Dendritic cell treated with granulocyte-macrophage colony-stimulating factor and Interleukin-4, amounts not matched to agents 40 ng/mL and 50 ng/mL, for 4 days (primary cell): Measurements from ENCODE around the gene SMARCAD1.

ENCODE experiments used
- H3K27ac Mint-ChIP-seq: one replicate; pipeline ENCODE4 v1.8.0; 2022; ENCODE audit warnings: mild to moderate bottlenecking, mixed read lengths
- H3K27me3 Mint-ChIP-seq: one replicate; pipeline ENCODE4 v1.8.0; 2022; ENCODE audit warnings: mild to moderate bottlenecking, mixed read lengths
- H3K36me3 Mint-ChIP-seq: one replicate; pipeline ENCODE4 v1.8.0; 2022; ENCODE audit warnings: low read depth, mixed read lengths
- H3K4me1 Mint-ChIP-seq: one replicate; pipeline ENCODE4 v1.8.0; 2022; ENCODE audit warnings: low read depth, mixed read lengths
- H3K4me3 Mint-ChIP-seq: one replicate; pipeline ENCODE4 v1.8.0; 2022; ENCODE audit warnings: mild to moderate bottlenecking, moderate library complexity, mixed read lengths
- H3K9me3 Mint-ChIP-seq: one replicate; pipeline ENCODE4 v1.8.0; 2022; ENCODE audit warnings: mixed read lengths
- intact Hi-C: fragments of 100-400 bp; cut with micrococcal nuclease; formaldehyde crosslinking; loops from one replicate; pipeline ENCODE4 v1.15.0; 2022

SMARCAD1 gene

GRCh38 chr4:94244829-94245185, 37.1 kb downstream of the SMARCAD1 start:
- Mint-ChIP-seq H3K27me3 (no peaks in the 10 kb centered on the region), H3K36me3 (peaks cover 85% of the 10 kb centered on the region), H3K27ac (no peak overlapping the region), H3K4me1 (no peaks in the 10 kb centered on the region), H3K9me3 (no peaks in the 10 kb centered on the region), H3K4me3 (no peak overlapping the region)
- intact Hi-C loops: no loop called here

GRCh38 chr4:94251094-94251493, 43.4 kb downstream of the SMARCAD1 start:
- no peaks in the 10 kb centered on the region for H3K9me3 Mint-ChIP-seq
- intact Hi-C loops: no loop called here
- no peak overlapping the region for H3K27ac Mint-ChIP-seq
- H3K4me1 Mint-ChIP-seq: no peaks in the 10 kb centered on the region
- no peak overlapping the region for H3K4me3 Mint-ChIP-seq
- H3K36me3 Mint-ChIP-seq: peaks cover 59% of the 10 kb centered on the region
- H3K27me3 Mint-ChIP-seq: no peaks in the 10 kb centered on the region

- Mint-ChIP-seq H3K27me3 (no peaks in the 10 kb centered on the region), H3K27ac (no peak overlapping the region), H3K4me3 (no peak overlapping the region), H3K4me1 (no peaks in the 10 kb centered on the region), H3K36me3 (peaks cover 54% of the 10 kb centered on the region), H3K9me3 (no peaks in the 10 kb centered on the region)
- intact Hi-C loops: no loop called here
Observed at GRCh38 chr4:94253036-94253435, 45.4 kb downstream of the SMARCAD1 start.

- Mint-ChIP-seq H3K27me3 (no peaks in the 10 kb centered on the region), H3K9me3 (no peaks in the 10 kb centered on the region), H3K36me3 (peaks cover 45% of the 10 kb centered on the region), H3K27ac (no peak overlapping the region), H3K4me1 (no peaks in the 10 kb centered on the region), H3K4me3 (no peak overlapping the region)
- intact Hi-C loops: loop anchor here (5.0 kb wide), 1 partner anchor 464 kb away; no protein-coding TSS in a partner anchor
Observed at GRCh38 chr4:94256144-94256783, 48.6 kb downstream of the SMARCAD1 start.

DNA sequence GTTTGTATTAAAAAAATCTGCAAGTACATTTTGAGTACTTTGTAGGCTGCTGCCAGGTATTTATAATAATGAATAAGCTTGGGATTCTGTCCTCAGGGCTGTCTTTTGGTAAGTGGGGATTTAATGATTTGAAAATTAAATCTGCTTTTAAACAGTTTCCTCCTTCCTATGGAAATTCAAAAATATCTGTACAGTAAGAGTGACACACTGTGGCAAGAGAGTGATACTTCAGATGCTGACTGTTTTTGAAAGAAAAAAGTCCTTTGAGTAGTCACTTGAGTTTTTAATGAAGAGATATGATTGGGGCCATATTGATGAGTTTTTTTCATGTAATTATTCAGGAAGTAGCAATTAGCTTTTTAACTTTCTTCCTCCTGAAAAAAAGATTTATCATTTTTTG, 49.2 kb downstream of the SMARCAD1 start:
- intact Hi-C loops: loop anchor here (5.0 kb wide), 1 partner anchor 465 kb away; no protein-coding TSS in a partner anchor
- no peak overlapping the region for H3K27ac Mint-ChIP-seq
- peaks cover 47% of the 10 kb centered on the region for H3K36me3 Mint-ChIP-seq
- no peak overlapping the region for H3K4me3 Mint-ChIP-seq
- H3K9me3 Mint-ChIP-seq: no peaks in the 10 kb centered on the region
- H3K27me3 Mint-ChIP-seq: no peaks in the 10 kb centered on the region
- no peaks in the 10 kb centered on the region for H3K4me1 Mint-ChIP-seq

DNA sequence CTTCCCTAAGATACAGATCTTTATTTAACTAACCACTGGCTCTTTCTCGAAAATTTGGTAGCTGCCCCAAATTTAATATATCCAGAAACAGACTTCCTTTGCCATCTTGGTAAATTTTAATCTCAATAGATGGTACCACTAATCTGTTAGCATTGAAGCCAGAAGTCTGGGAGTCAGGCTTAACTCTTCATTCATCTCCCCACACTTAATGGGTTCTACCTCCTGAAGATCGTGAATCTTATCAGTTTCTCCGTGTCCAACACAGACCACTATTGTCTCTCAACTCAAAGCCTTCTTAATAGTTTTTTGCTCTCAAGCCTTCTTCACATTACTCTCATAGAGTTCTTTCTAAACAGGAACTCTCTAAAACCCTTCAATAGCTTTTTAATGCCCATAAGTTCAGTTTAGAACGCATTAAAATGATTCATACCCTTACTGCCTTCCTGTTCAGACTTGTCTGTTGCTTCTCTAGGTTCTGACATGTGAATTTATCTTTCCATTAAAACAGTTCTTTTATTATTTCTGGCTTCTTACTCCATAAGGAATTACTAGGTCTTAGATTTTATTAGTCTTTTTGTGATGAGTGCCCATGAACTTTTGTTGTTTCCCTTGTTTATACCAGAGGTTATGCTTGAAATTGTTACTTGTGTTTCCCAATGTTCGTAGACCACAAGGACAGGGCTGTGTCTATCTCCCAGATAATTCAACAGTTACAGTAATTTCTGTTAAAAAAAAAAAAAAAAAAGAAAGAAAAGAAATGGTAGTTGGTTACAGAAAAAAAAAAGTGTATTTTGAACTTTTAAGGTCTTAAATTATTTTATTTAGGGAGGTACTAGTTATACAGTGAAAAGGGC, 54.7 kb downstream of the SMARCAD1 start:
- Mint-ChIP-seq H3K27ac (no peak overlapping the region), H3K9me3 (no peaks in the 10 kb centered on the region), H3K36me3 (peaks cover 45% of the 10 kb centered on the region), H3K27me3 (no peaks in the 10 kb centered on the region), H3K4me3 (no peak overlapping the region), H3K4me1 (no peaks in the 10 kb centered on the region)
- intact Hi-C loops: no loop called here

DNA sequence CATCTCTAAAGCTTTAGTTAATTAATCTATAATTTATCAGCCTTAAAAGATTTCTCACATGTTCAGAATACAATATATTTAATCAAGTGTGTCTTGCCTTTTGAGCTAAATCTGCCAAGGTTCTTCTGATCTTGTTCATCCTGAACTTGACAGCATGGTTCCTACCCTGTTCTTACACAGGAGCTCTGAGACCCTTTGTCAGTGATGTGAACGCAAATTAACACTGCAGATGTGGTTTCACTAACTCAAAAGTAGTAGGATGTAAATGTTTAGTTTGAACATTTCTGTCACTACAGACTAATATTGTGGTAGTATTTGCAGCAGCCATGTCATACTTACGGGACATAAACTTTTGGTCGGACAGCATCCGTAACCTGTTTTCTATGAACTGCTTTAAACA, 59.4 kb downstream of the SMARCAD1 start:
- Mint-ChIP-seq H3K27me3 (no peaks in the 10 kb centered on the region), H3K27ac (no peak overlapping the region), H3K4me1 (no peaks in the 10 kb centered on the region), H3K4me3 (no peak overlapping the region), H3K9me3 (no peaks in the 10 kb centered on the region), H3K36me3 (peaks cover 37% of the 10 kb centered on the region)
- intact Hi-C loops: no loop called here

DNA sequence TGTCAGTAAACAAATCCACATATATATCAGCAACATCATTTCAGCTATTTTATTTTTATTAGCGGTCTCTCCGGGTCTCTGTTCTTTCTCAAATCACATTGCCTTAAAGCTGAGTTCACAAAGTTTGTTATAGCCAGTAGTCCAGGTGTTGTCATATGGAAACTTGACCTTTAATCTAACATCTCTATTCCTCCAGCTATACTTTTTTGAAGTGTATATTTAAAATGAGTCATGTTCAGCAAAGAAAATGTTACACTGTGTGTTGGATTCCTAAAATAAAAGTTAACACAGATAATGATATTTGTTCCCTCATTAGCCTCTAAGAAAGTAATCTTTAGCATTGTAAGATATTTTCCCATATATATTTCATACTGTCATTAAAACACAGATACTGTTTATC, 63.6 kb downstream of the SMARCAD1 start:
- intact Hi-C loops: no loop called here
- no peaks in the 10 kb centered on the region for H3K4me1 Mint-ChIP-seq
- no peaks in the 10 kb centered on the region for H3K9me3 Mint-ChIP-seq
- peaks cover 50% of the 10 kb centered on the region for H3K36me3 Mint-ChIP-seq
- H3K27me3 Mint-ChIP-seq: no peaks in the 10 kb centered on the region
- H3K4me3 Mint-ChIP-seq: no peak overlapping the region
- H3K27ac Mint-ChIP-seq: no peak overlapping the region

- Mint-ChIP-seq H3K9me3 (no peaks in the 10 kb centered on the region), H3K4me1 (no peaks in the 10 kb centered on the region), H3K27ac (no peak overlapping the region), H3K36me3 (peaks cover 61% of the 10 kb centered on the region), H3K27me3 (no peaks in the 10 kb centered on the region), H3K4me3 (no peak overlapping the region)
- intact Hi-C loops: no loop called here
Observed at GRCh38 chr4:94274912-94275311, 67.2 kb downstream of the SMARCAD1 start.

GRCh38 chr4:94276204-94276603, 68.5 kb downstream of the SMARCAD1 start:
- Mint-ChIP-seq H3K27me3 (no peaks in the 10 kb centered on the region), H3K27ac (no peak overlapping the region), H3K9me3 (no peaks in the 10 kb centered on the region), H3K4me3 (no peak overlapping the region), H3K36me3 (peaks cover 68% of the 10 kb centered on the region), H3K4me1 (no peaks in the 10 kb centered on the region)
- intact Hi-C loops: no loop called here

DNA sequence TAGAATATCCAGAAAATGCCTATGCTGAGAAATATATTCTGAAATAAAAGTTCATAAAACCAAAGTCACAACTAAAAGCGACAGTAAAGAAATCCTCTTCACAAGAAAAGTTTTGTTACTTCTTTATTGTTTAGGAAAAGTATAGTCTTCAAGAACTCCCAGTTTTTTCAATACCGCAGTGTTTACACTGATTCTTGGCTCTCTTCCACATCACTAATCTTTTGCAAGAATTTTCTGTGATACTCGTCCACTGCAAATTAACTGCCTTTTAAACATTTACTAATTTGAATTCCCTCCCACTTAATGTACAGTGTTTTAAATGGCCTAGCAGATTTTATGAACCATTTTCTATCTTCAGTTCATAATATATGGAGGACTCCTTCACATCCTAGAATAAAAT, 69.9 kb downstream of the SMARCAD1 start:
- no peaks in the 10 kb centered on the region for H3K27me3 Mint-ChIP-seq
- peaks cover 73% of the 10 kb centered on the region for H3K36me3 Mint-ChIP-seq
- H3K9me3 Mint-ChIP-seq: no peaks in the 10 kb centered on the region
- intact Hi-C loops: no loop called here
- H3K4me1 Mint-ChIP-seq: no peaks in the 10 kb centered on the region
- H3K4me3 Mint-ChIP-seq: no peak overlapping the region
- no peak overlapping the region for H3K27ac Mint-ChIP-seq

GRCh38 chr4:94278781-94279180, 71.1 kb downstream of the SMARCAD1 start:
- Mint-ChIP-seq H3K27ac (no peak overlapping the region), H3K27me3 (no peaks in the 10 kb centered on the region), H3K36me3 (peaks cover 75% of the 10 kb centered on the region), H3K4me3 (no peak overlapping the region), H3K9me3 (no peaks in the 10 kb centered on the region), H3K4me1 (no peaks in the 10 kb centered on the region)
- intact Hi-C loops: no loop called here

GRCh38 chr4:94284889-94285288, 77.2 kb downstream of the SMARCAD1 start:
- Mint-ChIP-seq H3K9me3 (no peaks in the 10 kb centered on the region), H3K4me1 (no peaks in the 10 kb centered on the region), H3K36me3 (peaks cover 77% of the 10 kb centered on the region), H3K27ac (no peak overlapping the region), H3K4me3 (no peak overlapping the region), H3K27me3 (no peaks in the 10 kb centered on the region)
- intact Hi-C loops: no loop called here

DNA sequence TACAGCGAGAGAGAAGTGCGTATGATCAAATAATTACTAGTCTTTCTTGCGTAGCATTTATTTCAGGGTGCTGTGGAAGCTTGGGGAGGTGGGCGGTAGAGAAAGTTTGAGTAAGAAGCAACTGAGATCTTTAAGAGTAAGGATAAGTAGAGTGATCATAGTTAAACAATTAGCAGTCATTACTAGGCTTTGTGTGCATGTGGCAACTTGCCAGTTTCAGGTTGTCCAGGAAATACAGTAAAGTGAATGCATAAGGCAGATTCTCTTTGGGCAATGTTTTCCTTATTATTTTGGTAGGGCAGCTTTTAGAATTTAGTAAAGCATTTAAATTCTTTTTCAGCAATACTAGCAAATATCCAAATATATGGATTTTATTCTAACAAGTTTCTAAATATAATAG, 78.0 kb downstream of the SMARCAD1 start:
- Mint-ChIP-seq H3K9me3 (no peaks in the 10 kb centered on the region), H3K27me3 (no peaks in the 10 kb centered on the region), H3K36me3 (peaks cover 75% of the 10 kb centered on the region), H3K4me3 (no peak overlapping the region), H3K4me1 (no peaks in the 10 kb centered on the region), H3K27ac (no peak overlapping the region)
- intact Hi-C loops: no loop called here
